Prostate gland (tissue), 2 donors: Measurements from ENCODE around the gene TIGD2. TPM values are rescaled to one million over a fixed set of nuclear protein-coding genes. Genes with fewer than 3 reads are reported as not detected.
"Not testable (repeated sequence)": the region's sequence is repeated elsewhere in the genome, so short reads cannot be mapped to it uniquely, and the experiment has no call there.

Experiments used
- DNase-seq: peaks from one replicate; pipeline ENCODE4 v3.0.0-alpha.2; 2019; ENCODE audit warnings: low spot score
- H3K27ac ChIP-seq, 2 donors: fragments of 200-600 bp; sonication (generic); 2 replicates each; pipeline ENCODE4 v1.5.1; 2017 to 2019
- H3K27me3 ChIP-seq: fragments of 200-600 bp; sonication (generic); replicated peaks from 2 replicates; pipeline ENCODE4 v1.5.1; 2019; ENCODE audit not compliant: insufficient read depth
- H3K36me3 ChIP-seq, 2 donors: fragments of 200-600 bp; sonication (generic); 1 replicate in 1 of 2; 2 replicates in 1 of 2; pipeline versions ENCODE4 v1.5.1 to v1.8.1; 2017 to 2019
- H3K4me1 ChIP-seq: fragments of 200-600 bp; sonication (generic); replicated peaks from 2 replicates; pipeline ENCODE4 v1.5.1; 2019
- H3K4me3 ChIP-seq, 2 donors: fragments of 200-600 bp; sonication (generic); 2 replicates each; pipeline ENCODE4 v1.5.1; 2017 to 2019
- H3K9me3 ChIP-seq: fragments of 200-600 bp; sonication (generic); 2 replicates; pipeline ENCODE4 v1.5.1; 2017
- POLR2A ChIP-seq: fragments of 450-650 bp; IDR thresholded peaks from one replicate; pipeline ENCODE4 v1.6.1; 2016; ENCODE audit warnings: antibody characterized with exemption, mild to moderate bottlenecking
- POLR2AphosphoS5 ChIP-seq: sonication (generic); formaldehyde crosslinking; IDR thresholded peaks from one replicate; pipeline ENCODE4 v1.6.1; 2017; ENCODE audit warnings: antibody characterized with exemption
- WGBS: methylation state at CpG from one replicate; pipeline ENCODE4 v1.1.5; 2018; 5-methylcytosine and 5-hydroxymethylcytosine counted together
- intact Hi-C: fragments of 100-400 bp; cut with DNase I; formaldehyde crosslinking; loops from one replicate; pipeline ENCODE4 v1.14.2; 2022
- total RNA-seq, 2 donors: library from RNA; depleted of rRNA; stranded (reverse); fragments of >200 nt; gene quantifications; one replicate each; pipeline ENCODE4 v1.1.0, GENCODE V29; 2016
- TF ChIP-seq, protein P1 (sequence below), 4 experiments: fragments of 200-600 bp in 2 of 4; fragments of 450-650 bp in 2 of 4; sonication (generic) in 2 of 4; IDR thresholded peaks; 1 replicate in 3 of 4; 2 replicates in 1 of 4; pipeline ENCODE4 v1.5.1; 2016 to 2019; ENCODE audit warnings: antibody characterized with exemption in 4 of 4, mild to moderate bottlenecking in 2 of 4, moderate library complexity in 2 of 4

TIGD2 gene
- total RNA-seq, 2 donors from 2014 or later, result 8.6 to 8.7 TPM

DNA sequence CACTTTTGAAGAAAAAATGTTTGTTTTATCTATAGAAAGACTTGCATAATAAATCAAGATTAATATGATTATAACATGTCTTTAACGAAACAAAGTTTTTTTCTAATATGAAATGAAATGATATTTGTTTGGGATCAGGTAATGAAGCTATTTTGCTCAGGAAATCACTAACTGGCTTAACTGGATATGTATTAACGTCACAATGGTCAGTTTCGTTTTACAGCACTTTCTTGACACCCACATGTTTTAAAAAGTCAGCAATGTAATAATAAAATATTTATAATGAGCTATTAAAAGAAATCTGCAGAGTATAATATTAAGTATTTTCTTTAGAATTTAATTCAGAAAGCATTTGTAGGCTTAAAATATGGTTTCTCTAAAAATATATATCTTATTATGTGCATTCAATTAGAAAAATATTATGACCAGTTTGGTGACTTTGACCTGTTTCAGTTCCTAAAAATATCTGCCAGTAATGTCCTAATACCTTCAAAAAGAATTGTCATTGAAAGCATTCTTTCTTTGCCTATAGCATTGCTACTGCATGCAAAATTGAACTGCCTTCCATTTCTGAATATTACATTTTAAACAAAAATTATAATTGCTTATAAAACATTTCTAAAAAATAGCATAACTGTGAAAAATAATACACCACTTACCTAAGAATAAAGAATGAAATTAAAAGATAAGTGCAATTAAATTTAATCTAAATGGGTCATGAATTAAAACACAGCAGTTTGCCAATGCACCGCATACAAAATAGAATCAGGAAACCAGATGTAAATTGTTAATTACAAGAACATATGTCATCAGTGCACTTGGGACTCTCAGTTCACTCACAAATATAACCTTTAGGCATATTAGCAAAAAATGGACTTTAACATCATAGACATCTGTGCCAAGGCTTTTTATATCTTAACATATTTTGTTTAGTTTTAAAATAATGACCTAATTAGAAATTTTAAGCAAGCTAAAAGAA is 31.6 kb downstream of the TIGD2 start:
- H3K9me3 ChIP-seq, result no peaks in the 10 kb centered on the region
- intact Hi-C loops, result no loop called here
- no peak overlapping the region for H3K27ac ChIP-seq
- TF ChIP-seq POLR2AphosphoS5, result no peak
- DNase-seq, result no peak
- WGBS, result 70% methylated on average over 4 of the region's 4 CpGs
- no peak overlapping the region for H3K4me3 ChIP-seq
- H3K4me1 ChIP-seq, result no peaks in the 10 kb centered on the region
- H3K36me3 ChIP-seq, result no peaks in the 10 kb centered on the region
- H3K27me3 ChIP-seq, result no peaks in the 10 kb centered on the region

DNA sequence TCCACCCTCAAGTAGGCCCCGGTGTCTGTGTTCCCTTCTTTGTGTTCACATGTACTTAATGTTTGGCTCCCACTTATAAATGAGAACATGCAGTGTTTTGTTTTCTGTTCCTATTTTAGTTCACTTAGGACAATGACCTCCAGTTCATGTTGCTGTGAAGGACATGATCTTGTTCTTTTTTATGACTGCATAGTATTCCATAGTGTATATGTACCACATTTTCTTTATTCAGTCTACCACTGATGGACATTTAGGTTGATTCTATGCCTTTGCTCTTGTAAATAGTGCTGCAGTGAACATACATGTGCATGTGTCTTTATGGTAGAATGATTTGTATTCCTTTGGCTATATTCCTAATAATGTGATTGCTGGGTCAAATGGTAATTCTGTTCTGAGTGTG is 33.3 kb downstream of the TIGD2 start:
- intact Hi-C loops, H3K27ac ChIP-seq, H3K4me1 ChIP-seq, H3K4me3 ChIP-seq, H3K27me3 ChIP-seq, H3K36me3 ChIP-seq, H3K9me3 ChIP-seq, DNase-seq: not testable (repeated sequence)
- 100% methylated on average over 1 of the region's 1 CpG for WGBS

DNA sequence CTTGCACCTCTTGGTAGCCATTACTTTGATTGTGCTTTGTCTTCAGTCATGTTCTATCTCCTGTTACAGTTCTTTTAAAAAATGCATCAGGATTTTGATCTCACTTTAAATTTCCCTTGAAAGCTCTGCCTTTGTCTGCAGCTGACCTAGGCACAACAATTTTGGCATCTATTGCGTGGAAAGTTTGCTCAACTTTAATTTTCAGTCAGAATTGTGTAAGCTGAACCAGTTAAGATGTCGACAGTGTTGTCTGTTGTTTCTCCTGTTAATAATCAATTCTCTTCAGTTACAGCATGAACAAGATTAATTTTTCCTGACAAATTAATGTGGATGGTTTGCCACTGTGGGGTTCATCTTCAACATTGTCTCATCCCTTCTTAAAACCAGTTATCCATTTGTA is 34.9 kb downstream of the TIGD2 start:
- 93% methylated on average over 2 of the region's 2 CpGs for WGBS
- Histone ChIP-seq H3K27ac (no peak overlapping the region), H3K9me3 (no peaks in the 10 kb centered on the region), H3K36me3 (no peaks in the 10 kb centered on the region), H3K4me3 (no peak overlapping the region), H3K4me1 (no peaks in the 10 kb centered on the region), H3K27me3 (peaks cover 2% of the 10 kb centered on the region)
- DNase-seq, result no peak
- intact Hi-C loops, result no loop called here
- TF ChIP-seq POLR2AphosphoS5 (no peak), POLR2A (no peak)
- TF ChIP-seq, protein P1, sequence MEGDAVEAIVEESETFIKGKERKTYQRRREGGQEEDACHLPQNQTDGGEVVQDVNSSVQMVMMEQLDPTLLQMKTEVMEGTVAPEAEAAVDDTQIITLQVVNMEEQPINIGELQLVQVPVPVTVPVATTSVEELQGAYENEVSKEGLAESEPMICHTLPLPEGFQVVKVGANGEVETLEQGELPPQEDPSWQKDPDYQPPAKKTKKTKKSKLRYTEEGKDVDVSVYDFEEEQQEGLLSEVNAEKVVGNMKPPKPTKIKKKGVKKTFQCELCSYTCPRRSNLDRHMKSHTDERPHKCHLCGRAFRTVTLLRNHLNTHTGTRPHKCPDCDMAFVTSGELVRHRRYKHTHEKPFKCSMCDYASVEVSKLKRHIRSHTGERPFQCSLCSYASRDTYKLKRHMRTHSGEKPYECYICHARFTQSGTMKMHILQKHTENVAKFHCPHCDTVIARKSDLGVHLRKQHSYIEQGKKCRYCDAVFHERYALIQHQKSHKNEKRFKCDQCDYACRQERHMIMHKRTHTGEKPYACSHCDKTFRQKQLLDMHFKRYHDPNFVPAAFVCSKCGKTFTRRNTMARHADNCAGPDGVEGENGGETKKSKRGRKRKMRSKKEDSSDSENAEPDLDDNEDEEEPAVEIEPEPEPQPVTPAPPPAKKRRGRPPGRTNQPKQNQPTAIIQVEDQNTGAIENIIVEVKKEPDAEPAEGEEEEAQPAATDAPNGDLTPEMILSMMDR (IDR thresholded peaks at IDR 0.05), result no peak

DNA sequence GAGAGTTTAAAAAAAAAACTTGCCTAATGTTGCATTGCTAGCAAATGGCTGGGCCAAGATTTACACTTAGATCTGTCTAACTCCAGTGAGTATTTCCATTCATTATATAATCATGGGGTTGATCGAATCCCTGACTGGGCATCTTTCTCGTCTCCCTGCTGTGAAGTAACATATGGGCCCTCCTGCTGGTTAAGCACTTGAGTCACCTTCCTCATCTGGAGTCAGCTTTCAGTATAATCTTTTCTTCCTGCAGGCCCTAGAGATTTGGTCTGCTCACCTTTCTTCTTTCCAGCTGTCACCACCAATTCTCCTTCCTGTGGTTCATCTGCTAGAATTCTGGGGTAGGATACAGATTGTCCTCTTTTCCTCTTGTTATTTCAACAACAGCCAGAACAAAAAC is 41.6 kb downstream of the TIGD2 start:
- Histone ChIP-seq H3K27ac (no peak overlapping the region), H3K36me3 (no peaks in the 10 kb centered on the region), H3K4me1 (no peaks in the 10 kb centered on the region), H3K4me3 (no peak overlapping the region), H3K27me3 (peaks cover 2% of the 10 kb centered on the region), H3K9me3 (no peaks in the 10 kb centered on the region)
- no peak for DNase-seq
- TF ChIP-seq POLR2AphosphoS5, result no peak
- TF ChIP-seq, protein P1 (IDR thresholded peaks at IDR 0.05), result no peak
- TF ChIP-seq POLR2A, result no peak
- 89% methylated on average over 2 of the region's 2 CpGs for WGBS
- intact Hi-C loops, result loop anchor here (10.0 kb wide), 1 partner anchor 282 kb away; no protein-coding TSS in a partner anchor

DNA sequence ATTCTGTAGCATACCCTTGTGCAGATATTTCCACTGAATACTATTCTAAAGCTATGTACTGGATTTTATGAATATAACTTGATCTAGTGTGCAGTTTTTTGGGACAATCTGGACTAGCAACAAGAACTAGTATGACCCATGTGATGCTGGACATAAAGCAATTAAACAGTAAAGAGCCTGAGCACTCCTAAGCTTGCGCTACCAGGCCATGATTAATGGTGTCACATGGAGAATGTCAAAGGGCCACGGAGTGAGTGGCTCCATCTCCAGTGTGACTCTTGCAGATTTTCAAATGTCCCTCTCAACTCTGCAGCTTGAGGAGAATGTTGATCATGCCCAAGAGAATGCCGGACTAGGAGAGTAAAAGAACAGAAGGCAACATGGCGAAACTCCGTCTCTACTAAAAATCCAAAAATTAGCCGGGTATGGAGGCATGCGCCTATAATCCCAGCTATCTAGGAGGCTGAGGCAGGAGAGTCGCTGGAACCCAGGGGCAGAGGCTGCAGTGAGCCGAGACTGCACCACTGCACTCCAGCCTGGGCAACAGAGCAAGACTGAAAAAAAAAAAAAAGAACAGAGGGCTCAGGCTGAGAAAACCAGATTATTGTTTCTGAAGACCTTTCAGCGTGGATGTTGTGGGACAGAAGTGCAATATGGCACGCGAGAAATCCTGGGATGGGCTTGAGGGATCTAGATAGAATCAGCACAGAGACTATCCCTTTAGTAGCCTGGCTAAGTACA is 45.0 kb downstream of the TIGD2 start:
- Histone ChIP-seq H3K4me1 (no peaks in the 10 kb centered on the region), H3K27ac (no peak overlapping the region), H3K9me3 (no peaks in the 10 kb centered on the region), H3K27me3 (no peaks in the 10 kb centered on the region), H3K36me3 (no peaks in the 10 kb centered on the region), H3K4me3 (no peak overlapping the region)
- intact Hi-C loops, result loop anchor here (10.0 kb wide), 1 partner anchor 278 kb away; no protein-coding TSS in a partner anchor
- DNase-seq, result no peak
- WGBS, result 87% methylated on average over 12 of the region's 12 CpGs
- TF ChIP-seq, protein P1 (IDR thresholded peaks at IDR 0.05), result no peak
- TF ChIP-seq POLR2AphosphoS5 (no peak), POLR2A (no peak)
